HEK293 (cell line): ENCODE measurements around the gene TAS1R2.

Experiments
- CTCF ChIA-PET: fragments of 350-600 bp; formaldehyde crosslinking; extraction: SDS; loops from one replicate; lab custom pipeline; 2021; ENCODE audit warnings: antibody characterized with exemption; lab: Yijun Ruan, JAX
- POLR2A ChIA-PET: fragments of 300-600 bp; formaldehyde crosslinking; extraction: SDS; loops from one replicate; lab custom pipeline; 2020; ENCODE audit warnings: antibody characterized with exemption, inconsistent platforms; lab: Yijun Ruan, JAX
- H3K27ac ChIP-seq: fragments of 200-500 bp; sonication (Bioruptor generic); 2 replicates; pipeline ENCODE4 v1.5.1; 2014; ENCODE audit warnings: low read depth, low read length, control low read depth, inconsistent platforms; ENCODE audit errors: extremely low read depth
- H3K36me3 ChIP-seq, 2 experiments: fragments of 200-500 bp in 1 of 2; sonication (Bioruptor generic) in 1 of 2; 1 replicate in 1 of 2; 2 replicates in 1 of 2; pipeline ENCODE4 v1.5.1; 2014 to 2017; ENCODE audit warnings: inconsistent platforms in 2 of 2, low read length in 2 of 2; ENCODE audit not compliant: control insufficient read depth in 2 of 2, insufficient read depth in 1 of 2
- H3K4me1 ChIP-seq: fragments of 200-500 bp; sonication (Bioruptor generic); 2 replicates; pipeline ENCODE4 v1.5.1; 2014; ENCODE audit warnings: mild to moderate bottlenecking, low read length, inconsistent platforms; ENCODE audit not compliant: control insufficient read depth, insufficient read depth
- H3K4me3 ChIP-seq: 2 replicates; pipeline ENCODE4 v1.5.1; 2011; ENCODE audit warnings: low read depth, mild to moderate bottlenecking, control low read depth, low read length, moderate library complexity
- H3K9me3 ChIP-seq: fragments of 200-500 bp; sonication (Bioruptor generic); 2 replicates; pipeline ENCODE4 v1.5.1; 2014; ENCODE audit warnings: low read depth, low read length, inconsistent platforms; ENCODE audit not compliant: control insufficient read depth, insufficient read depth
- EGR2 ChIP-seq: fragments of 450-650 bp; formaldehyde crosslinking; IDR thresholded peaks from 2 replicates; pipeline ENCODE4 v1.5.1; 2016; ENCODE audit warnings: low read depth, missing biosample characterization, missing genetic modification characterization
- KLF9 ChIP-seq: fragments of 450-650 bp; formaldehyde crosslinking; IDR thresholded peaks from 2 replicates; pipeline ENCODE4 v1.5.1; 2016; ENCODE audit warnings: missing biosample characterization, missing genetic modification characterization, low read depth
- MZF1 ChIP-seq: fragments of 450-650 bp; formaldehyde crosslinking; IDR thresholded peaks from 2 replicates; pipeline ENCODE4 v1.5.1; 2017; ENCODE audit warnings: missing biosample characterization, missing genetic modification characterization, borderline replicate concordance
- SCRT2 ChIP-seq: fragments of 450-650 bp; formaldehyde crosslinking; IDR thresholded peaks from 2 replicates; pipeline ENCODE4 v1.5.1; 2016; ENCODE audit warnings: missing biosample characterization, missing genetic modification characterization
- YY1 ChIP-seq: fragments of 450-650 bp; formaldehyde crosslinking; IDR thresholded peaks from 2 replicates; pipeline ENCODE4 v1.5.1; 2018; ENCODE audit warnings: missing biosample characterization, missing genetic modification characterization
- ZNF184 ChIP-seq: fragments of 450-650 bp; IDR thresholded peaks from 2 replicates; pipeline ENCODE4 v1.5.1; 2018; ENCODE audit warnings: missing biosample characterization, mild to moderate bottlenecking, missing genetic modification characterization
- ZNF214 ChIP-seq: fragments of 450-650 bp; formaldehyde crosslinking; IDR thresholded peaks from 2 replicates; pipeline ENCODE4 v1.5.1; 2017; ENCODE audit warnings: missing biosample characterization, mild to moderate bottlenecking, missing genetic modification characterization, borderline replicate concordance
- ZNF221 ChIP-seq: fragments of 450-650 bp; formaldehyde crosslinking; IDR thresholded peaks from 2 replicates; pipeline ENCODE4 v1.5.1; 2017; ENCODE audit warnings: missing biosample characterization, missing genetic modification characterization, borderline replicate concordance
- ZNF24 ChIP-seq: fragments of 450-650 bp; formaldehyde crosslinking; IDR thresholded peaks from 2 replicates; pipeline ENCODE4 v1.5.1; 2016; ENCODE audit warnings: missing biosample characterization, missing genetic modification characterization
- ZNF404 ChIP-seq: fragments of 450-650 bp; formaldehyde crosslinking; IDR thresholded peaks from 2 replicates; pipeline ENCODE4 v1.5.1; 2017; ENCODE audit warnings: missing biosample characterization, missing genetic modification characterization
- ZNF514 ChIP-seq: fragments of 450-650 bp; formaldehyde crosslinking; IDR thresholded peaks from 2 replicates; pipeline ENCODE4 v1.5.1; 2016; ENCODE audit warnings: missing biosample characterization, missing genetic modification characterization
- ZNF629 ChIP-seq: fragments of 450-650 bp; formaldehyde crosslinking; IDR thresholded peaks from 2 replicates; pipeline ENCODE4 v1.5.1; 2017; ENCODE audit warnings: missing biosample characterization, missing genetic modification characterization
- ZNF654 ChIP-seq: fragments of 450-650 bp; formaldehyde crosslinking; IDR thresholded peaks from 2 replicates; pipeline ENCODE4 v1.5.1; 2016; ENCODE audit warnings: low read depth, missing biosample characterization, missing genetic modification characterization
- ZNF664 ChIP-seq: fragments of 450-650 bp; formaldehyde crosslinking; IDR thresholded peaks from 2 replicates; pipeline ENCODE4 v1.5.1; 2016; ENCODE audit warnings: missing biosample characterization, missing genetic modification characterization
- ZNF76 ChIP-seq: fragments of 450-650 bp; formaldehyde crosslinking; IDR thresholded peaks from 2 replicates; pipeline ENCODE4; 2016; ENCODE audit warnings: low read depth, missing biosample characterization, missing genetic modification characterization, borderline replicate concordance
- ZSCAN30 ChIP-seq: fragments of 450-650 bp; IDR thresholded peaks from 2 replicates; pipeline ENCODE4 v1.5.1; 2018; ENCODE audit warnings: missing biosample characterization, mild to moderate bottlenecking, missing genetic modification characterization, moderate library complexity
- TF ChIP-seq, protein P1 (sequence below): fragments of 450-650 bp; IDR thresholded peaks from 2 replicates; pipeline ENCODE4 v1.5.1; 2018; ENCODE audit warnings: missing biosample characterization, mild to moderate bottlenecking, missing genetic modification characterization
- TF ChIP-seq, protein P2 (sequence below): IDR thresholded peaks from 2 replicates; pipeline ENCODE4 v1.6.1; 2011; ENCODE audit warnings: mild to moderate bottlenecking, low read depth, low read length, borderline replicate concordance
- TF ChIP-seq, protein P3 (sequence below): fragments of 450-650 bp; formaldehyde crosslinking; IDR thresholded peaks from 2 replicates; pipeline ENCODE4 v1.5.1; 2017; ENCODE audit warnings: missing biosample characterization, mild to moderate bottlenecking, missing genetic modification characterization, moderate library complexity
- TF ChIP-seq, protein P4 (sequence below): fragments of 450-650 bp; formaldehyde crosslinking; IDR thresholded peaks from 2 replicates; pipeline ENCODE4 v1.5.1; 2016; ENCODE audit warnings: missing biosample characterization, missing genetic modification characterization
- TF ChIP-seq, protein P5 (sequence below): fragments of 450-650 bp; formaldehyde crosslinking; IDR thresholded peaks from 2 replicates; pipeline ENCODE4 v1.5.1; 2016; ENCODE audit warnings: missing biosample characterization, missing genetic modification characterization
- TF ChIP-seq, protein P6 (sequence below): fragments of 450-650 bp; formaldehyde crosslinking; IDR thresholded peaks from 2 replicates; pipeline ENCODE4 v1.5.0; 2017; ENCODE audit warnings: missing biosample characterization, missing genetic modification characterization, borderline replicate concordance
- TF ChIP-seq, protein P7 (sequence below): fragments of 450-650 bp; formaldehyde crosslinking; IDR thresholded peaks from 2 replicates; pipeline ENCODE4 v1.5.1; 2016; ENCODE audit warnings: missing biosample characterization, missing genetic modification characterization

Gene TAS1R2

DNA sequence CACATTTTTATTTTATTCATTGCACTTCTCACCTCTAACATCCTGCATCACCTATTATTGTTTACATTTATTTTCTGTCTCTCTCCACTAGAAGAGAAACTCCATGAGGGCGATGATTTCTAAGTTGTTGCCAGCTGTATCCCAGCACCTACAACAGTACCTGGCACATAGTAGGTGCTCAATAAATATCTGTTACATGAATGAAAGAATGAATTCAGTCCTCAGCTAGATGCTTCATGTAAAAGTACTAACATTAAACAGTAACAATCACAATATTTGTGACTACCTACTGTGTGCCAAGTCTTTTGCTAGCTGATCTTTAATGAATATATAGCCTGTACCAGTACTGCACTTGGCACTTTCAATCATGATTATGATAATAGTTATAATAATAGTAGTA, 3.0 kb downstream of the TAS1R2 start (continued):
- TF ChIP-seq, protein P1, sequence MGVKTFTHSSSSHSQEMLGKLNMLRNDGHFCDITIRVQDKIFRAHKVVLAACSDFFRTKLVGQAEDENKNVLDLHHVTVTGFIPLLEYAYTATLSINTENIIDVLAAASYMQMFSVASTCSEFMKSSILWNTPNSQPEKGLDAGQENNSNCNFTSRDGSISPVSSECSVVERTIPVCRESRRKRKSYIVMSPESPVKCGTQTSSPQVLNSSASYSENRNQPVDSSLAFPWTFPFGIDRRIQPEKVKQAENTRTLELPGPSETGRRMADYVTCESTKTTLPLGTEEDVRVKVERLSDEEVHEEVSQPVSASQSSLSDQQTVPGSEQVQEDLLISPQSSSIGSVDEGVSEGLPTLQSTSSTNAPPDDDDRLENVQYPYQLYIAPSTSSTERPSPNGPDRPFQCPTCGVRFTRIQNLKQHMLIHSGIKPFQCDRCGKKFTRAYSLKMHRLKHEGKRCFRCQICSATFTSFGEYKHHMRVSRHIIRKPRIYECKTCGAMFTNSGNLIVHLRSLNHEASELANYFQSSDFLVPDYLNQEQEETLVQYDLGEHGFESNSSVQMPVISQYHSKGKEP = no peak
- TF ChIP-seq ZNF184 (tag by site-specific recombination) (no peak), ZNF24 (tag by site-specific recombination) (no peak)
- TF ChIP-seq, protein P2, sequence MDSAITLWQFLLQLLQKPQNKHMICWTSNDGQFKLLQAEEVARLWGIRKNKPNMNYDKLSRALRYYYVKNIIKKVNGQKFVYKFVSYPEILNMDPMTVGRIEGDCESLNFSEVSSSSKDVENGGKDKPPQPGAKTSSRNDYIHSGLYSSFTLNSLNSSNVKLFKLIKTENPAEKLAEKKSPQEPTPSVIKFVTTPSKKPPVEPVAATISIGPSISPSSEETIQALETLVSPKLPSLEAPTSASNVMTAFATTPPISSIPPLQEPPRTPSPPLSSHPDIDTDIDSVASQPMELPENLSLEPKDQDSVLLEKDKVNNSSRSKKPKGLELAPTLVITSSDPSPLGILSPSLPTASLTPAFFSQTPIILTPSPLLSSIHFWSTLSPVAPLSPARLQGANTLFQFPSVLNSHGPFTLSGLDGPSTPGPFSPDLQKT = no peak
- TF ChIP-seq, all 188 proteins: peak for 0

DNA sequence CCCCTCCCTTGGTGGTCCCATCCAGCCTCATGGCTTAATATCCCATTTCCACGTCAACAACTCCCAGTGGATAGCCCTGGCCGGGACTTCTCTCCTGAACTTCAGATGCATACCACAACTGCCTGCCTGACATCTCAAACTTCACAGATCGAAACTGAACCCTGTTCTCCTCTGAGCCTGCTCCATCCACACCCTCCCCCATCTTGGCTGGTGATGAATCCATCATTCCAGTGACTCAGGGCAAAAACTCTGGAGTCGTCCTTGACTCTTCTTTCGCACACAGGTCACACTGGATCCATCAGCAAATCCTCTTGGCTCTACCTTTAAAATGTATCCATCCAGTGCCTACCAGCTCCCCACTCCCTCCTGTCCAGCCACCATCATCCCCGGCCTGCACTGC, 3.9 kb downstream of the TAS1R2 start:
- Histone ChIP-seq H3K9me3 (no peaks in the 10 kb centered on the region), H3K4me1 (no peaks in the 10 kb centered on the region), H3K36me3 (no peaks in the 10 kb centered on the region), H3K4me3 (no peak overlapping the region), H3K27ac (no peak overlapping the region)
- ChIA-PET POLR2A (no interaction called here), CTCF (no interaction called here)
- TF ChIP-seq ZNF664 (tag by site-specific recombination) = no peak
- TF ChIP-seq ZSCAN30 (tag by site-specific recombination) = no peak
- no peak for TF ChIP-seq ZNF76 (tag by site-specific recombination)
- TF ChIP-seq, protein P3, sequence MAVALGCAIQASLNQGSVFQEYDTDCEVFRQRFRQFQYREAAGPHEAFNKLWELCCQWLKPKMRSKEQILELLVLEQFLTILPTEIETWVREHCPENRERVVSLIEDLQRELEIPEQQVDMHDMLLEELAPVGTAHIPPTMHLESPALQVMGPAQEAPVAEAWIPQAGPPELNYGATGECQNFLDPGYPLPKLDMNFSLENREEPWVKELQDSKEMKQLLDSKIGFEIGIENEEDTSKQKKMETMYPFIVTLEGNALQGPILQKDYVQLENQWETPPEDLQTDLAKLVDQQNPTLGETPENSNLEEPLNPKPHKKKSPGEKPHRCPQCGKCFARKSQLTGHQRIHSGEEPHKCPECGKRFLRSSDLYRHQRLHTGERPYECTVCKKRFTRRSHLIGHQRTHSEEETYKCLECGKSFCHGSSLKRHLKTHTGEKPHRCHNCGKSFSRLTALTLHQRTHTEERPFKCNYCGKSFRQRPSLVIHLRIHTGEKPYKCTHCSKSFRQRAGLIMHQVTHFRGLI (tag by site-specific recombination) = no peak
- TF ChIP-seq ZNF514 (tag by site-specific recombination) = no peak
- no peak for TF ChIP-seq MZF1 (tag by site-specific recombination)
- no peak for TF ChIP-seq ZNF214 (tag by site-specific recombination)
- TF ChIP-seq, protein P4, sequence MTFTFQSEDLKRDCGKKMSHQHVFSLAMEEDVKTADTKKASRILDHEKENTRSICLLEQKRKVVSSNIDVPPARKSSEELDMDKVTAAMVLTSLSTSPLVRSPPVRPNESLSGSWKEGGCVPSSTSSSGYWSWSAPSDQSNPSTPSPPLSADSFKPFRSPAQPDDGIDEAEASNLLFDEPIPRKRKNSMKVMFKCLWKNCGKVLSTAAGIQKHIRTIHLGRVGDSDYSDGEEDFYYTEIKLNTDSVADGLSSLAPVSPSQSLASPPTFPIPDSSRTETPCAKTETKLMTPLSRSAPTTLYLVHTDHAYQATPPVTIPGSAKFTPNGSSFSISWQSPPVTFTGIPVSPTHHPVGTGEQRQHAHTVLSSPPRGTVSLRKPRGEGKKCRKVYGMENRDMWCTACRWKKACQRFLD (tag by site-specific recombination) = no peak
- no peak for TF ChIP-seq ZNF629 (tag by site-specific recombination)
- TF ChIP-seq KLF9 = no peak
- TF ChIP-seq, protein P5, sequence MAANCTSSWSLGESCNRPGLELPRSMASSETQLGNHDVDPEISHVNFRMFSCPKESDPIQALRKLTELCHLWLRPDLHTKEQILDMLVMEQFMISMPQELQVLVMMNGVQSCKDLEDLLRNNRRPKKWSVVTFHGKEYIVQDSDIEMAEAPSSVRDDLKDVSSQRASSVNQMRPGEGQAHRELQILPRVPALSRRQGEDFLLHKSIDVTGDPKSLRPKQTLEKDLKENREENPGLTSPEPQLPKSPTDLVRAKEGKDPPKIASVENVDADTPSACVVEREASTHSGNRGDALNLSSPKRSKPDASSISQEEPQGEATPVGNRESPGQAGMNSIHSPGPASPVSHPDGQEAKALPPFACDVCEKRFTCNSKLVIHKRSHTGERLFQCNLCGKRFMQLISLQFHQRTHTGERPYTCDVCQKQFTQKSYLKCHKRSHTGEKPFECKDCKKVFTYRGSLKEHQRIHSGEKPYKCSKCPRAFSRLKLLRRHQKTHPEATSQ (tag by site-specific recombination) = no peak
- TF ChIP-seq, protein P6, sequence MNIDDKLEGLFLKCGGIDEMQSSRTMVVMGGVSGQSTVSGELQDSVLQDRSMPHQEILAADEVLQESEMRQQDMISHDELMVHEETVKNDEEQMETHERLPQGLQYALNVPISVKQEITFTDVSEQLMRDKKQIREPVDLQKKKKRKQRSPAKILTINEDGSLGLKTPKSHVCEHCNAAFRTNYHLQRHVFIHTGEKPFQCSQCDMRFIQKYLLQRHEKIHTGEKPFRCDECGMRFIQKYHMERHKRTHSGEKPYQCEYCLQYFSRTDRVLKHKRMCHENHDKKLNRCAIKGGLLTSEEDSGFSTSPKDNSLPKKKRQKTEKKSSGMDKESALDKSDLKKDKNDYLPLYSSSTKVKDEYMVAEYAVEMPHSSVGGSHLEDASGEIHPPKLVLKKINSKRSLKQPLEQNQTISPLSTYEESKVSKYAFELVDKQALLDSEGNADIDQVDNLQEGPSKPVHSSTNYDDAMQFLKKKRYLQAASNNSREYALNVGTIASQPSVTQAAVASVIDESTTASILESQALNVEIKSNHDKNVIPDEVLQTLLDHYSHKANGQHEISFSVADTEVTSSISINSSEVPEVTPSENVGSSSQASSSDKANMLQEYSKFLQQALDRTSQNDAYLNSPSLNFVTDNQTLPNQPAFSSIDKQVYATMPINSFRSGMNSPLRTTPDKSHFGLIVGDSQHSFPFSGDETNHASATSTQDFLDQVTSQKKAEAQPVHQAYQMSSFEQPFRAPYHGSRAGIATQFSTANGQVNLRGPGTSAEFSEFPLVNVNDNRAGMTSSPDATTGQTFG = no peak
- TF ChIP-seq ZNF404 (tag by site-specific recombination) = no peak
- no peak for TF ChIP-seq ZNF654 (tag by site-specific recombination)
- TF ChIP-seq, protein P7, sequence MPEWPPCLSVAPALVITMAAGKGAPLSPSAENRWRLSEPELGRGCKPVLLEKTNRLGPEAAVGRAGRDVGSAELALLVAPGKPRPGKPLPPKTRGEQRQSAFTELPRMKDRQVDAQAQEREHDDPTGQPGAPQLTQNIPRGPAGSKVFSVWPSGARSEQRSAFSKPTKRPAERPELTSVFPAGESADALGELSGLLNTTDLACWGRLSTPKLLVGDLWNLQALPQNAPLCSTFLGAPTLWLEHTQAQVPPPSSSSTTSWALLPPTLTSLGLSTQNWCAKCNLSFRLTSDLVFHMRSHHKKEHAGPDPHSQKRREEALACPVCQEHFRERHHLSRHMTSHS (tag by site-specific recombination) = no peak
- no peak for TF ChIP-seq YY1
- no peak for TF ChIP-seq EGR2 (tag by site-specific recombination)
- TF ChIP-seq ZNF221 (tag by site-specific recombination) = no peak
- no peak for TF ChIP-seq SCRT2 (tag by site-specific recombination)
